Common myeloid progenitor, CD34-positive (primary cell): Measurements from ENCODE around the gene CHKA.

Source experiments
- CTCF ChIA-PET: fragments of 350-600 bp; sonication (Branson Sonifier 250); formaldehyde crosslinking; loops from one replicate; lab custom pipeline; 2021; ENCODE audit warnings: antibody characterized with exemption; lab: Charles Lee
- POLR2A ChIA-PET: fragments of 350-600 bp; sonication (Branson Sonifier 250); formaldehyde crosslinking; loops from one replicate; lab custom pipeline; 2021; ENCODE audit warnings: antibody characterized with exemption; lab: Charles Lee
- DNase-seq, 3 donors: peaks; one replicate each; pipeline versions ENCODE4 v3.0.0 to v3.0.0-alpha.2; 2013
- H3K27ac ChIP-seq, 2 experiments: 1 replicate in 1 of 2; 2 replicates in 1 of 2; pipeline ENCODE4 v1.7.0; 2013; ENCODE audit warnings: inconsistent platforms in 2 of 2, low read length in 2 of 2, mild to moderate bottlenecking in 2 of 2, low read depth in 1 of 2, moderate library complexity in 1 of 2; ENCODE audit not compliant: severe bottlenecking in 2 of 2, insufficient read depth in 1 of 2, poor library complexity in 1 of 2
- H3K27me3 ChIP-seq, 5 experiments: replicated peaks in 2 of 5; 1 replicate in 3 of 5; 2 replicates in 2 of 5; pipeline versions ENCODE4 v1.6.1 to v1.7.0; 2013; ENCODE audit warnings: low read length in 4 of 5, mild to moderate bottlenecking in 2 of 5, moderate library complexity in 2 of 5, inconsistent platforms in 1 of 5; ENCODE audit not compliant: insufficient read depth in 5 of 5, control insufficient read depth in 4 of 5
- H3K36me3 ChIP-seq, 4 experiments: 1 replicate in 2 of 4; 2 replicates in 2 of 4; pipeline versions ENCODE4 v1.6.1 to v1.7.0; 2013; ENCODE audit warnings: low read length in 3 of 4, control low read depth in 1 of 4, mild to moderate bottlenecking in 1 of 4; ENCODE audit not compliant: control insufficient read depth in 4 of 4, insufficient read depth in 4 of 4
- H3K4me1 ChIP-seq, 4 experiments: 1 replicate in 3 of 4; 2 replicates in 1 of 4; pipeline versions ENCODE4 v1.6.1 to v1.7.1; 2013; ENCODE audit warnings: low read length in 3 of 4, mild to moderate bottlenecking in 3 of 4, control low read depth in 1 of 4, inconsistent platforms in 1 of 4, moderate library complexity in 1 of 4; ENCODE audit not compliant: control insufficient read depth in 4 of 4, insufficient read depth in 4 of 4; ENCODE audit errors: control extremely low read depth in 1 of 4
- H3K4me3 ChIP-seq, 7 experiments: 1 replicate in 4 of 7; 2 replicates in 3 of 7; pipeline versions ENCODE4 v1.5.1 to v1.7.0; 2013; ENCODE audit warnings: mild to moderate bottlenecking in 7 of 7, low read length in 6 of 7, moderate library complexity in 6 of 7, inconsistent platforms in 2 of 7, low read depth in 2 of 7, control low read depth in 1 of 7; ENCODE audit not compliant: insufficient read depth in 4 of 7, control insufficient read depth in 1 of 7; ENCODE audit errors: extremely low read depth in 1 of 7
- H3K9me3 ChIP-seq, 5 experiments: 1 replicate in 4 of 5; 2 replicates in 1 of 5; pipeline versions ENCODE4 v1.6.1 to v1.7.1; 2013; ENCODE audit warnings: low read length in 4 of 5, mild to moderate bottlenecking in 2 of 5, inconsistent platforms in 1 of 5, low read depth in 1 of 5, moderate library complexity in 1 of 5; ENCODE audit not compliant: control insufficient read depth in 4 of 5, insufficient read depth in 2 of 5; ENCODE audit errors: control extremely low read depth in 1 of 5
- WGBS: methylation state at CpG from one replicate; pipeline ENCODE4 v1.1.5; 2013; ENCODE audit not compliant: insufficient coverage; 5-methylcytosine and 5-hydroxymethylcytosine counted together

Gene CHKA

GRCh38 chr11:68042219-68043028, 78.8 kb downstream of the CHKA start:
- ChIA-PET POLR2A (interaction anchor here (0.6 kb wide), 1 partner anchor 14 kb away, joined by 3 read pairs; no protein-coding TSS in a partner anchor), CTCF (interaction anchor here (0.7 to 4.8 kb wide), 4 partner anchors 8 to 163 kb away, joined by 3 to 25 read pairs (median 3); partner anchors contain the start of gene ALDH3B1)
- Histone ChIP-seq H3K4me3 (no peak overlapping the region), H3K27me3 (no peaks in the 10 kb centered on the region), H3K36me3 (peaks cover 2 to 60% (median 26%) of the 10 kb centered on the region in 4 experiments), H3K27ac (no peak overlapping the region), H3K4me1 (peaks cover 4 to 44% (median 43%) of the 10 kb centered on the region in 4 experiments), H3K9me3 (no peaks in the 10 kb centered on the region)
- DNase-seq, result no peak
- 97% methylated on average over 25 of the region's 27 CpGs for WGBS

- Histone ChIP-seq H3K9me3 (no peaks in the 10 kb centered on the region), H3K4me1 (peaks cover 7 to 51% (median 50%) of the 10 kb centered on the region in 4 experiments), H3K27ac (peak overlapping the region in 1 of 2 experiments; percentile 87), H3K27me3 (no peaks in the 10 kb centered on the region), H3K36me3 (peaks cover 2 to 54% (median 25%) of the 10 kb centered on the region in 4 experiments), H3K4me3 (no peak overlapping the region)
- POLR2A ChIA-PET, result interaction anchor here (0.6 kb wide), 1 partner anchor 15 kb away, joined by 3 read pairs; no protein-coding TSS in a partner anchor
- no peak for DNase-seq
- WGBS, result 85% methylated on average over 12 of the region's 12 CpGs
- CTCF ChIA-PET, result interaction anchor here (0.7 to 4.8 kb wide), 4 partner anchors 8 to 164 kb away, joined by 3 to 25 read pairs (median 3); partner anchors contain the start of gene ALDH3B1
Observed at GRCh38 chr11:68041617-68042218, 79.5 kb downstream of the CHKA start.

DNA sequence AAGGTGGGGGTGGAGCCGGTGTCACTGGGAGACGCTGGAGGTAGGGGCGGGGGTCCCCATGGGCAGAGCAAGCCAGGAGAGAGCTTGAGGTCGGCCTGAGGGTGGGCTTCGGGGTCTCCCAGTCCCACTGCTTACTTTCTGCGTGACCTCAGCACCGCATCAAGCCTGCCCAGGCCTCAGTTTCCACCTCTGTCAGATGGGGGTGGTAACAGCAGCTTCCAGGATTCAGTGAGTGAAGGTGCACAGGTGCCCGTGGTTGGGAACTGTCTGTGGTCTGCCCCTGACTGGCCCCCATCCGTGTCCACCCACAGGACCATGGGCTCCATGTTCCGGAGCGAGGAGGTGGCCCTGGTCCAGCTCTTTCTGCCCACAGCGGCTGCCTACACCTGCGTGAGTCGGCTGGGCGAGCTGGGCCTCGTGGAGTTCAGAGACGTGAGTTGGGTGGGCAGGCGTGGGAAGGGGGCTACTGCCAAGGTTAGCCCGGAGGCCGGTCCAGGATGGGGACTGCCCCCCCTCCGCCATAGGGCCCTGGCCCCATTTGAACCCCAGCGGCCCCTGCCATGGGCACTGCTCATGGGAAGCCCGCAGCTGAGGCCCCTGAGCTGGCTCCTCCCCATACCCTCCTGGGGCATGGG, 80.1 kb downstream of the CHKA start:
- 86% methylated on average over 21 of the region's 23 CpGs for WGBS
- Histone ChIP-seq H3K4me3 (peak overlapping the region in 6 of 7 experiments; percentile 44 to 82 (median 71)), H3K9me3 (no peaks in the 10 kb centered on the region), H3K27ac (peak overlapping the region in 1 of 2 experiments; percentile 87), H3K4me1 (peaks cover 7 to 57% (median 56%) of the 10 kb centered on the region in 4 experiments), H3K27me3 (no peaks in the 10 kb centered on the region), H3K36me3 (peaks cover 2 to 48% (median 24%) of the 10 kb centered on the region in 4 experiments)
- no peak for DNase-seq
- ChIA-PET CTCF (interaction anchor here (0.8 to 4.8 kb wide), 4 partner anchors 9 to 164 kb away, joined by 3 to 25 read pairs (median 3); partner anchors contain the start of gene ALDH3B1), POLR2A (interaction anchor here (0.5 kb wide), 1 partner anchor 39 kb away, joined by 7 read pairs; no protein-coding TSS in a partner anchor)

- ChIA-PET POLR2A (interaction anchor here (0.5 kb wide), 1 partner anchor 39 kb away, joined by 7 read pairs; no protein-coding TSS in a partner anchor), CTCF (interaction anchor here (0.8 to 4.8 kb wide), 3 partner anchors 12 to 165 kb away, joined by 3 to 25 read pairs (median 3); partner anchors contain the start of gene ALDH3B1)
- DNase-seq, result peak; percentile 48 to 80 (median 72)
- Histone ChIP-seq H3K4me1 (peaks cover 7 to 65% (median 62%) of the 10 kb centered on the region in 4 experiments), H3K4me3 (peak overlapping the region in 6 of 7 experiments; percentile 44 to 82 (median 71)), H3K27ac (peak overlapping the region; percentile 54 to 87), H3K9me3 (no peaks in the 10 kb centered on the region), H3K27me3 (no peaks in the 10 kb centered on the region), H3K36me3 (peaks cover 2 to 45% (median 19%) of the 10 kb centered on the region in 4 experiments)
- WGBS, result 5% methylated on average over 14 of the region's 22 CpGs
Observed at GRCh38 chr11:68040101-68040956, 80.9 kb downstream of the CHKA start.

DNA sequence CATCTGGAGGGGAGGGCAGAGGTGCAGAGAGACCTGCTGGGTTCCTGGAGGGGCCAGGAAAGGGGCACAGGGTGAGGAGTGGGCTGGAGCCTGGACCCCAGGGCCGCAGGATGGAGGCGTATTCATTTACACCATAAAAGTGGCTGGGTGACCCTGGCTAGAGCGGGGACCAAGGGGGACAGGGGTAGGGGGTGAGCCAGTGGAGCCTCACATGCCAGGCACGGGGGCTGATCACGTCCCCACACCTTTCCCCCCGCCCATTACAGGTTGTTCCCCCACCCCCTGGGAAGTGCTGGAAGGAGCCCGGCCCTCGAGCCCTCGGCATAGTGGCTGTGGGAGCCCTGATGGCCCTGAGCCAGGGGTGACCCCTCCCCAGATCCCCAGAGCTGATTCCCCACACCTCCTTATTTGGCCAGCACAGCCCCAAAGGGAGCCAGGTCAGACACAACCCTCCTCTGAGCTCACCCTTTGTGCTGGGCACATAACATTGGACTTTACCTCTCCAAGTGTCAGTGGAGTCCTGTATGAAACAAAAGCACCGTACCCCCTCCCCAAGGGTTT, 81.6 kb downstream of the CHKA start:
- DNase-seq, result peak in 1 of 3 donors; percentile 35
- H3K36me3 ChIP-seq, result peaks cover 2 to 38% (median 15%) of the 10 kb centered on the region in 4 experiments
- H3K4me3 ChIP-seq, result peak overlapping the region; percentile 31 to 82 (median 72)
- WGBS, result 23% methylated on average over 8 of the region's 10 CpGs
- POLR2A ChIA-PET, result interaction anchor here (0.6 kb wide), 1 partner anchor 525 kb away, joined by 3 read pairs; no protein-coding TSS in a partner anchor
- peaks cover 7 to 71% (median 62%) of the 10 kb centered on the region in 4 experiments for H3K4me1 ChIP-seq
- H3K27ac ChIP-seq, result peak overlapping the region; percentile 54 to 87
- H3K27me3 ChIP-seq, result no peaks in the 10 kb centered on the region
- CTCF ChIA-PET, result interaction anchor here (0.6 to 4.8 kb wide), 4 partner anchors 25 to 169 kb away, joined by 3 to 25 read pairs (median 8); partner anchors contain the start of gene ALDH3B1
- no peaks in the 10 kb centered on the region for H3K9me3 ChIP-seq
